IPS-NIHi11 (cell line): Measurements from ENCODE around the gene PIWIL4.
"Not testable (repeated sequence)": the region's sequence is repeated elsewhere in the genome, so short reads cannot be mapped to it uniquely, and the experiment has no call there.

Source experiments
- DNase-seq: peaks from one replicate; pipeline ENCODE4 v3.0.0; 2012; ENCODE audit warnings: mixed read lengths, low spot score

PIWIL4 gene

GRCh38 chr11:94638301-94638901 is 71.2 kb downstream of the PIWIL4 start:
- DNase-seq: no peak

GRCh38 chr11:94638902-94639373 is 71.8 kb downstream of the PIWIL4 start:
- DNase-seq: no peak

GRCh38 chr11:94639901-94640721 is 72.9 kb downstream of the PIWIL4 start:
- no peak for DNase-seq

- DNase-seq: no peak
These were observed 74.1 kb downstream of the PIWIL4 start for GRCh38 chr11:94641167-94641761.

GRCh38 chr11:94643186-94643585 is 76.0 kb downstream of the PIWIL4 start:
- DNase-seq: not testable (repeated sequence)

GRCh38 chr11:94647926-94648325 is 80.8 kb downstream of the PIWIL4 start:
- DNase-seq: no peak

GRCh38 chr11:94648789-94649188 is 81.6 kb downstream of the PIWIL4 start:
- DNase-seq: no peak

- DNase-seq: no peak
These were observed 82.1 kb downstream of the PIWIL4 start for GRCh38 chr11:94649254-94649653.

GRCh38 chr11:94649964-94650623 is 82.9 kb downstream of the PIWIL4 start:
- DNase-seq: no peak

- no peak for DNase-seq
These were observed 83.6 kb downstream of the PIWIL4 start for GRCh38 chr11:94650756-94651155.

GRCh38 chr11:94652735-94653284 is 85.6 kb downstream of the PIWIL4 start:
- DNase-seq: no peak

- DNase-seq: no peak
These were observed 86.4 kb downstream of the PIWIL4 start for GRCh38 chr11:94653561-94653960.

GRCh38 chr11:94654201-94654600 is 87.0 kb downstream of the PIWIL4 start:
- no peak for DNase-seq

- DNase-seq: no peak
These were observed 88.1 kb downstream of the PIWIL4 start for GRCh38 chr11:94655291-94655690.

- DNase-seq: no peak
These were observed 88.8 kb downstream of the PIWIL4 start for GRCh38 chr11:94655956-94656355.

GRCh38 chr11:94656968-94657367 is 89.8 kb downstream of the PIWIL4 start:
- no peak for DNase-seq

- DNase-seq: no peak
These were observed 90.5 kb downstream of the PIWIL4 start for GRCh38 chr11:94657629-94658028.

GRCh38 chr11:94658386-94658785 is 91.2 kb downstream of the PIWIL4 start:
- DNase-seq: no peak

GRCh38 chr11:94658888-94659287 is 91.7 kb downstream of the PIWIL4 start:
- DNase-seq: no peak

- DNase-seq: no peak
These were observed 94.3 kb downstream of the PIWIL4 start for GRCh38 chr11:94661444-94661843.

GRCh38 chr11:94662065-94662779 is 95.1 kb downstream of the PIWIL4 start:
- DNase-seq: no peak
